MM.1S (cell line): Measurements from ENCODE around the gene CCDC18.
"Not testable (repeated sequence)": the region's sequence is repeated elsewhere in the genome, so short reads cannot be mapped to it uniquely, and the experiment has no call there.

Source experiments
- DNase-seq: peaks from one replicate; pipeline ENCODE4 v3.0.0-alpha.2; 2015
- H2AFZ ChIP-seq: fragments of 300-600 bp; sonication (generic); 2 replicates; pipeline ENCODE4 v1.6.0; 2016; ENCODE audit warnings: antibody characterized with exemption, low read length
- H3F3A ChIP-seq: fragments of 300-600 bp; sonication (generic); 2 replicates; pipeline ENCODE4 v1.6.1; 2016; ENCODE audit warnings: mild to moderate bottlenecking, antibody characterized with exemption, low read length, moderate library complexity, mixed read lengths; ENCODE audit not compliant: insufficient read depth
- H3K27ac ChIP-seq: fragments of 300-600 bp; sonication (generic); 2 replicates; pipeline ENCODE4 v1.5.1; 2016; ENCODE audit warnings: mild to moderate bottlenecking, low read length
- H3K27me3 ChIP-seq: fragments of 300-600 bp; sonication (generic); replicated peaks from 2 replicates; pipeline ENCODE4 v1.6.0; 2016; ENCODE audit warnings: low read length; ENCODE audit not compliant: insufficient read depth
- H3K36me3 ChIP-seq: fragments of 300-600 bp; sonication (generic); replicated peaks from 2 replicates; pipeline ENCODE4 v1.6.1; 2016; ENCODE audit warnings: mild to moderate bottlenecking, low read length, mixed read lengths; ENCODE audit not compliant: insufficient read depth
- H3K4me1 ChIP-seq: fragments of 300-600 bp; sonication (generic); 2 replicates; pipeline ENCODE4 v1.6.1; 2016; ENCODE audit warnings: low read length, mixed read lengths
- H3K4me2 ChIP-seq: fragments of 300-600 bp; sonication (generic); 2 replicates; pipeline ENCODE4 v1.6.0; 2016; ENCODE audit warnings: low read depth, low read length
- H3K4me3 ChIP-seq: fragments of 300-600 bp; sonication (generic); 2 replicates; pipeline ENCODE4 v1.5.1; 2016; ENCODE audit warnings: low read length, mixed read lengths
- H3K79me2 ChIP-seq: fragments of 300-600 bp; sonication (generic); 2 replicates; pipeline ENCODE4 v1.6.1; 2016; ENCODE audit warnings: mixed run types, low read length, mixed read lengths
- H3K9ac ChIP-seq: fragments of 300-600 bp; sonication (generic); 2 replicates; pipeline ENCODE4 v1.6.1; 2016; ENCODE audit warnings: low read length, mixed read lengths
- H3K9me2 ChIP-seq: fragments of 300-600 bp; sonication (generic); replicated peaks from 2 replicates; pipeline ENCODE4 v1.6.1; 2016; ENCODE audit warnings: mild to moderate bottlenecking, low read length, mixed read lengths; ENCODE audit not compliant: insufficient read depth
- H3K9me3 ChIP-seq: fragments of 300-600 bp; sonication (generic); replicated peaks from 2 replicates; pipeline ENCODE4 v1.6.1; 2016; ENCODE audit warnings: mild to moderate bottlenecking, low read length, mixed read lengths; ENCODE audit not compliant: insufficient read depth
- H4K20me1 ChIP-seq: fragments of 300-600 bp; sonication (generic); 2 replicates; pipeline ENCODE4 v1.6.1; 2016; ENCODE audit warnings: mild to moderate bottlenecking, low read length, moderate library complexity, mixed read lengths; ENCODE audit not compliant: insufficient read depth
- CTCF ChIP-seq: fragments of 300-600 bp; sonication (generic); IDR thresholded peaks from 2 replicates; pipeline ENCODE4 v1.5.1; 2016; ENCODE audit warnings: antibody characterized with exemption, low read length, mixed read lengths
- EZH2 ChIP-seq: fragments of 300-600 bp; sonication (generic); optimal IDR thresholded peaks from 2 replicates; pipeline ENCODE3; 2017; ENCODE audit warnings: low read depth, mild to moderate bottlenecking, antibody characterized with exemption, low read length, mixed read lengths
- EZH2phosphoT487 ChIP-seq: fragments of 300-600 bp; sonication (generic); IDR thresholded peaks from 2 replicates; pipeline ENCODE4 v1.6.1; 2018; ENCODE audit warnings: antibody characterized with exemption, low read length

The CCDC18 gene

GRCh38 chr1:93155335-93155734, 25.2 kb upstream of the CCDC18 start:
- no peak for DNase-seq
- H3K27ac ChIP-seq, result no peak overlapping the region
- no peak overlapping the region for H3K4me2 ChIP-seq
- H3F3A ChIP-seq, result no peaks in the 10 kb centered on the region
- H3K4me3 ChIP-seq, result no peak overlapping the region
- H4K20me1 ChIP-seq, result no peaks in the 10 kb centered on the region
- TF ChIP-seq EZH2, result no peak
- TF ChIP-seq EZH2phosphoT487, result no peak
- no peak for TF ChIP-seq CTCF
- H3K36me3 ChIP-seq, result no peaks in the 10 kb centered on the region; the same call in 1 of the 2 replicates
- no peaks in the 10 kb centered on the region for H3K4me1 ChIP-seq
- no peaks in the 10 kb centered on the region for H3K9me3 ChIP-seq
- H2AFZ ChIP-seq, result no peak overlapping the region
- H3K9ac ChIP-seq, result no peak overlapping the region
- H3K27me3 ChIP-seq, result no peaks in the 10 kb centered on the region
- H3K9me2 ChIP-seq, result no peaks in the 10 kb centered on the region
- no peaks in the 10 kb centered on the region for H3K79me2 ChIP-seq

DNA sequence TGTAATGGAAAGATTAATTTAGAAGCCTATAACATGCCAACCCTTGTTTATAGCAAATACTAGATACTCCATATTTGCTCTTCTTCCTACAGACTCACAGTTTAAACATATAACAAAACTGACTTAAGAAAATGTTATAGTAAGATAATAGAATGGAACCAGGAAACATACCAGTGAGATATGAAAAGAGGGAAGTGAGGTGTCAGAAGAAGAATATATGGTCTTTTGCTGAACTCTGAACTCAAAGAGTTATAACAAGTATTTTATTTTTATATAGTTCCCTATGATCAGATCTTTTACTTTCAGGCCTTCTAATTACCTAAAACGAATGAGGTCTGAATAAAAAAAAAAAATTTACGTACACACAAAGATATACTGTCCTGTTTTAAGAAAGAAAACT, 21.2 kb upstream of the CCDC18 start:
- no peak for DNase-seq
- Histone ChIP-seq H3K4me1 (no peaks in the 10 kb centered on the region), H3F3A (no peaks in the 10 kb centered on the region), H3K27ac (no peak overlapping the region), H4K20me1 (no peaks in the 10 kb centered on the region), H3K4me3 (no peak overlapping the region), H2AFZ (no peak overlapping the region), H3K4me2 (no peak overlapping the region), H3K9me3 (no peaks in the 10 kb centered on the region), H3K79me2 (peaks cover 31% of the 10 kb centered on the region), H3K9me2 (no peaks in the 10 kb centered on the region), H3K27me3 (no peaks in the 10 kb centered on the region), H3K9ac (no peak overlapping the region), H3K36me3 (no peaks in the 10 kb centered on the region; the same call in 1 of the 2 replicates)
- TF ChIP-seq CTCF (no peak), EZH2phosphoT487 (no peak), EZH2 (no peak)

- not testable (repeated sequence) for H3K4me3 ChIP-seq, H3K27me3 ChIP-seq, H3K27ac ChIP-seq, H3K36me3 ChIP-seq, DNase-seq, H3K9me2 ChIP-seq, H3K4me2 ChIP-seq, H3K9ac ChIP-seq, H3F3A ChIP-seq, H3K9me3 ChIP-seq, H4K20me1 ChIP-seq, H2AFZ ChIP-seq, H3K4me1 ChIP-seq
- H3K79me2 ChIP-seq, result peaks cover 62% of the 10 kb centered on the region
These were observed 17.2 kb upstream of the CCDC18 start for GRCh38 chr1:93163314-93163713.

DNA sequence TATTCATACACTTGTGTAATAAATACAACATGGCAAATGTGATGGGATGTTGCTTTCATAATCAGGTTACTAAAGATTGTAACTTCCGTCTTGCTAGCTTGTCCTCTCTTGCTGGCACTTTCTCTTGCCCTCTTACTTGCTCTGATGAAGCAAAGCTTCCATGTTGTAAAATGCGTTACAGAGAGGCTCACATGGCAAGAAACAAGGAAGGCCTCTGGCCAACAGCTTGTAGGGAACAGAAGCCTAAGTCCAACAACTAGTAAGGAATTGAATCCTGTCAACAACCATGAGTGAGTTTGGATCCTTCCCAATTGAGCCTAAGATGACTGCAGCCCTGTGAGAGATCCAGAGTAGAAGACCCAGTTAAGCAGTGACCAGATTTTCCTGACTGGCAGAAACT, 15.7 kb upstream of the CCDC18 start:
- Histone ChIP-seq H3K79me2 (peaks cover 77% of the 10 kb centered on the region), H3K4me1 (no peaks in the 10 kb centered on the region), H3K9me3 (no peaks in the 10 kb centered on the region), H2AFZ (no peak overlapping the region), H3K9ac (no peak overlapping the region), H3K27me3 (no peaks in the 10 kb centered on the region), H3K9me2 (no peaks in the 10 kb centered on the region), H4K20me1 (no peaks in the 10 kb centered on the region), H3K4me2 (no peak overlapping the region), H3K27ac (no peak overlapping the region), H3K36me3 (no peaks in the 10 kb centered on the region), H3K4me3 (no peak overlapping the region), H3F3A (no peaks in the 10 kb centered on the region)
- TF ChIP-seq EZH2phosphoT487 (no peak), EZH2 (no peak), CTCF (no peak)
- no peak for DNase-seq

- H3K4me1 ChIP-seq, DNase-seq, H3K9ac ChIP-seq, H3F3A ChIP-seq, H2AFZ ChIP-seq, H4K20me1 ChIP-seq, H3K9me3 ChIP-seq, H3K36me3 ChIP-seq, H3K9me2 ChIP-seq, H3K27ac ChIP-seq, H3K4me3 ChIP-seq, H3K27me3 ChIP-seq, H3K4me2 ChIP-seq: not testable (repeated sequence)
- peaks cover 85% of the 10 kb centered on the region for H3K79me2 ChIP-seq
These were observed 14.6 kb upstream of the CCDC18 start for GRCh38 chr1:93165895-93166294.
